Pancreas (tissue), 10 donors: Measurements from ENCODE around the gene NAV2. TPM values are rescaled to one million over a fixed set of nuclear protein-coding genes. Genes with fewer than 3 reads are reported as not detected.
A peak's percentile ranks its signal among the peaks of the same experiment; 100 is the strongest.

Source experiments
- ATAC-seq, 4 donors: fragments of 200-7000 bp; cut with Tn5 transposase; one replicate each; pipeline versions ENCODE4 v1.8.0 to v1.9.1; 2020; ENCODE audit warnings: mild to moderate bottlenecking in 4 of 4, moderate library complexity in 4 of 4
- DNase-seq, 6 donors: peaks; one replicate each; pipeline ENCODE4 v3.0.0-alpha.2; 2020
- FAIRE-seq: peaks from 2 replicates; lab custom pipeline; 2012; peaks lifted over from hg19 to GRCh38; lab: Jason Lieb, UNC
- H3K27ac ChIP-seq, 4 donors: fragments of 200-600 bp; sonication (generic); 1 replicate in 3 of 4; 2 replicates in 1 of 4; pipeline versions ENCODE4 v1.5.0 to v1.8.0; 2020
- H3K27me3 ChIP-seq, 4 donors: fragments of 200-600 bp; one replicate each; pipeline ENCODE4 v1.8.0; 2021
- H3K36me3 ChIP-seq, 3 donors: fragments of 200-600 bp; sonication (generic) in 1 of 3; one replicate each; pipeline versions ENCODE4 v1.5.0 to v1.8.0; 2020 to 2021
- H3K4me1 ChIP-seq, 3 donors: fragments of 200-600 bp; one replicate each; pipeline ENCODE4 v1.8.0; 2021
- H3K4me3 ChIP-seq, 4 donors: fragments of 200-600 bp; sonication (generic) in 2 of 4; one replicate each; pipeline versions ENCODE4 v1.5.0 to v1.8.0; 2020 to 2021
- H3K9me3 ChIP-seq, 4 donors: fragments of 200-600 bp; one replicate each; pipeline ENCODE4 v1.8.0; 2021
- WGBS, 2 donors: extraction: QIAGEN DNeasy Blood & Tissue Kit; methylation state at CpG; one replicate each; pipeline ENCODE4 v1.1.7; 2013; 5-methylcytosine and 5-hydroxymethylcytosine counted together
- intact Hi-C, 3 donors: fragments of 100-400 bp; cut with DNase I; formaldehyde crosslinking; loops; one replicate each; pipeline versions ENCODE4 v1.11.1 to v1.14.2; 2022
- polyA plus RNA-seq, 2 donors: library from polyadenylated mRNA; stranded (reverse); fragments of 200-250 nt; gene quantifications; one replicate each; pipeline ENCODE4 v1.2.3, GENCODE V29; 2013
- total RNA-seq, 6 donors: library from RNA; stranded (reverse); fragmentation: NEBNext Ultra II Directional in 4 of 6; extraction: Animal tissue kit (Norgen Biotek cat#: 25700) in 4 of 6; gene quantifications; one replicate each; pipeline versions ENCODE4 v1.2.1 to v1.2.4, GENCODE V29; 2021 to 2023
- TF ChIP-seq, protein P1 (sequence below), 4 donors: fragments of 200-600 bp; sonication (generic) in 3 of 4; IDR thresholded peaks; one replicate each; pipeline versions ENCODE4 v1.5.0 to v1.8.0; 2021; ENCODE audit warnings: antibody characterized with exemption in 4 of 4
- donor health status: healthy with polysubstance abuse.
- donor health status: DM: no; HTN: no; CAD: no; lungs with moderate emphysema.
- donor health status: DM: no; HTN: no; CAD: no.
- donor health status: control.
- donor health status: control.
- donor health status: Bipolar disorder and iron deficiency.
- donor health status: DM: yes; HTN: yes; CAD: no.
- donor health status: DM: no; HTN: no; CAD: no.
- donor health status: DM: no; HTN: no; CAD: no.
- donor health status: DM: yes; HTN: yes; CAD: no.

NAV2 gene
- total and polyA plus RNA-seq, 8 donors, result 5.8 to 26.9 (median 16.3) TPM

DNA sequence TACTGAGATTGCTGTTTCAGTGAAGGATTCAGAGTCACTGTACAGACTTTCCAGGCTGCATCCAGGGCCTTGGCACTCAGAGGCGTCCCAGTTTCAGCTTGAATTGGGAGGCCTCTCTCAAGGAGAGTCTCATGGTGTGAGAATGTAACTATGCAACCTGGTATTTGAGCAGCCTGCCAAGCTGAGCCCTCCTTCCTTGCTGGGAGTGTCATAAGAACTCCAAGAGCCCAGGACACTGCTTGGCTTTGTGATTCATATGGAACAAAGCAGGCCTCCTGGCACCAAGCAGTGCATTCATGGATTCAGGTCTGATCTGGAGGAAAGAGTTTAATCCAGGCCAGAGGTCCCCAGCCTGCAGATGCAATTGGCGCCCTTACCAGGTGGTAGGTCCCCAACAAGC, 276.0 kb downstream of the NAV2 start:
- Histone ChIP-seq H3K27me3 (no peaks in the 10 kb centered on the region), H3K9me3 (no peaks in the 10 kb centered on the region), H3K36me3 (no peaks in the 10 kb centered on the region), H3K4me1 (peaks cover 0 to 15% (median 9%) of the 10 kb centered on the region in 3 donors), H3K4me3 (no peak overlapping the region), H3K27ac (peak overlapping the region in 2 of 4 donors; percentile 11 to 57)
- DNase-seq (no peak), FAIRE-seq (no peak), ATAC-seq (peak in 3 of 4 donors; percentile 32 to 56 (median 35))
- WGBS, 2 donors, result 41 to 43% methylated on average over 2 of the region's 2 CpGs
- TF ChIP-seq, protein P1, sequence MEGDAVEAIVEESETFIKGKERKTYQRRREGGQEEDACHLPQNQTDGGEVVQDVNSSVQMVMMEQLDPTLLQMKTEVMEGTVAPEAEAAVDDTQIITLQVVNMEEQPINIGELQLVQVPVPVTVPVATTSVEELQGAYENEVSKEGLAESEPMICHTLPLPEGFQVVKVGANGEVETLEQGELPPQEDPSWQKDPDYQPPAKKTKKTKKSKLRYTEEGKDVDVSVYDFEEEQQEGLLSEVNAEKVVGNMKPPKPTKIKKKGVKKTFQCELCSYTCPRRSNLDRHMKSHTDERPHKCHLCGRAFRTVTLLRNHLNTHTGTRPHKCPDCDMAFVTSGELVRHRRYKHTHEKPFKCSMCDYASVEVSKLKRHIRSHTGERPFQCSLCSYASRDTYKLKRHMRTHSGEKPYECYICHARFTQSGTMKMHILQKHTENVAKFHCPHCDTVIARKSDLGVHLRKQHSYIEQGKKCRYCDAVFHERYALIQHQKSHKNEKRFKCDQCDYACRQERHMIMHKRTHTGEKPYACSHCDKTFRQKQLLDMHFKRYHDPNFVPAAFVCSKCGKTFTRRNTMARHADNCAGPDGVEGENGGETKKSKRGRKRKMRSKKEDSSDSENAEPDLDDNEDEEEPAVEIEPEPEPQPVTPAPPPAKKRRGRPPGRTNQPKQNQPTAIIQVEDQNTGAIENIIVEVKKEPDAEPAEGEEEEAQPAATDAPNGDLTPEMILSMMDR (IDR thresholded peaks at IDR 0.05), result no peak
- intact Hi-C loops, result no loop called here

- TF ChIP-seq, protein P1 (IDR thresholded peaks at IDR 0.05), result no peak
- Histone ChIP-seq H3K9me3 (no peaks in the 10 kb centered on the region), H3K27ac (no peak overlapping the region), H3K4me3 (no peak overlapping the region), H3K4me1 (peaks cover 0 to 15% (median 9%) of the 10 kb centered on the region in 3 donors), H3K36me3 (no peaks in the 10 kb centered on the region), H3K27me3 (no peaks in the 10 kb centered on the region)
- no peak for DNase-seq
- no peak for FAIRE-seq
- no peak for ATAC-seq
- WGBS, 2 donors, result 88 to 98% methylated on average over 2 of the region's 2 CpGs
- intact Hi-C loops, result no loop called here
Observed at GRCh38 chr11:19989191-19989590, 276.6 kb downstream of the NAV2 start.

GRCh38 chr11:19992162-19992561, 279.5 kb downstream of the NAV2 start:
- H3K27ac ChIP-seq, result no peak overlapping the region
- FAIRE-seq (no peak), DNase-seq (no peak), ATAC-seq (no peak)
- no peak overlapping the region for H3K4me3 ChIP-seq
- no peaks in the 10 kb centered on the region for H3K36me3 ChIP-seq
- no peaks in the 10 kb centered on the region for H3K9me3 ChIP-seq
- peaks cover 0 to 13% (median 7%) of the 10 kb centered on the region in 3 donors for H3K4me1 ChIP-seq
- intact Hi-C loops, result no loop called here
- H3K27me3 ChIP-seq, result no peaks in the 10 kb centered on the region
- TF ChIP-seq, protein P1 (IDR thresholded peaks at IDR 0.05), result no peak

- ATAC-seq (no peak), FAIRE-seq (no peak), DNase-seq (no peak)
- Histone ChIP-seq H3K4me3 (no peak overlapping the region), H3K27ac (no peak overlapping the region), H3K27me3 (no peaks in the 10 kb centered on the region), H3K9me3 (no peaks in the 10 kb centered on the region), H3K36me3 (no peaks in the 10 kb centered on the region), H3K4me1 (peaks cover 0 to 5% (median 0%) of the 10 kb centered on the region in 3 donors)
- intact Hi-C loops, result no loop called here
- TF ChIP-seq, protein P1 (IDR thresholded peaks at IDR 0.05), result no peak
Observed at GRCh38 chr11:19992998-19993397, 280.4 kb downstream of the NAV2 start.

- Histone ChIP-seq H3K36me3 (no peaks in the 10 kb centered on the region), H3K27ac (peak overlapping the region in 1 of 4 donors; percentile 37), H3K9me3 (no peaks in the 10 kb centered on the region), H3K27me3 (no peaks in the 10 kb centered on the region), H3K4me1 (peaks cover 0 to 5% (median 0%) of the 10 kb centered on the region in 3 donors), H3K4me3 (no peak overlapping the region)
- ATAC-seq, result peak; percentile 16 to 36 (median 20)
- 40 to 52% methylated on average over 3 of the region's 3 CpGs for WGBS, 2 donors
- DNase-seq, result no peak
- TF ChIP-seq, protein P1 (IDR thresholded peaks at IDR 0.05), result no peak
- intact Hi-C loops, result no loop called here
- FAIRE-seq, result no peak
Observed at GRCh38 chr11:19994672-19995071, 282.0 kb downstream of the NAV2 start.
